Right lobe of liver (tissue), 6 donors: ENCODE data around the gene LRRK2. TPM values are rescaled to one million over a fixed set of nuclear protein-coding genes. Genes with fewer than 3 reads are reported as not detected.

Experiments
- ATAC-seq, 4 donors: fragments of 200-7000 bp; cut with Tn5 transposase; one replicate each; pipeline ENCODE4 v1.9.1; 2020; ENCODE audit warnings: mild to moderate bottlenecking in 4 of 4, moderate library complexity in 4 of 4
- DNase-seq, 3 donors: peaks; one replicate each; pipeline ENCODE4 v3.0.0-alpha.2; 2020
- H3K27ac ChIP-seq, 3 donors: fragments of 200-600 bp; one replicate each; pipeline ENCODE4 v1.8.0; 2022
- H3K27me3 ChIP-seq, 2 donors: fragments of 200-600 bp; one replicate each; pipeline ENCODE4 v1.8.0; 2022
- H3K36me3 ChIP-seq, 4 donors: fragments of 200-600 bp; sonication (generic) in 1 of 4; one replicate each; pipeline versions ENCODE4 v1.5.1 to v1.8.0; 2017 to 2022; ENCODE audit warnings: control low read depth in 1 of 4
- H3K4me1 ChIP-seq, 4 donors: fragments of 200-600 bp; sonication (generic) in 1 of 4; one replicate each; pipeline versions ENCODE4 v1.5.1 to v1.8.0; 2017 to 2022; ENCODE audit warnings: control low read depth in 1 of 4
- H3K4me3 ChIP-seq, 3 donors: fragments of 200-600 bp; one replicate each; pipeline ENCODE4 v1.8.0; 2022
- H3K9me3 ChIP-seq, 4 donors: fragments of 200-600 bp; sonication (generic) in 1 of 4; one replicate each; pipeline versions ENCODE4 v1.5.1 to v1.8.0; 2017 to 2022; ENCODE audit warnings: control low read depth in 1 of 4
- CTCF ChIP-seq, 4 donors: fragments of 200-600 bp in 3 of 4; fragments of 450-650 bp in 1 of 4; IDR thresholded peaks; one replicate each; pipeline versions ENCODE4 v1.5.1 to v1.8.0; 2016 to 2022; ENCODE audit warnings: antibody characterized with exemption in 4 of 4, mild to moderate bottlenecking in 2 of 4
- POLR2A ChIP-seq: fragments of 450-650 bp; IDR thresholded peaks from one replicate; pipeline ENCODE4 v1.6.1; 2017; ENCODE audit warnings: antibody characterized with exemption, mild to moderate bottlenecking
- WGBS: methylation state at CpG from one replicate; pipeline ENCODE4 v1.1.6; 2018; ENCODE audit warnings: low coverage, low lambda C conversion rate; ENCODE audit not compliant: insufficient coverage; ENCODE audit errors: missing lambda C conversion rate; 5-methylcytosine and 5-hydroxymethylcytosine counted together
- intact Hi-C, 2 donors: fragments of 100-400 bp; cut with DNase I; formaldehyde crosslinking; loops; one replicate each; pipeline versions ENCODE4 v1.11.2 to v1.14.1; 2022
- total RNA-seq, 6 experiments: library from RNA; depleted of rRNA in 2 of 6; stranded (reverse); fragments of >200 nt in 2 of 6; fragmentation: NEBNext Ultra II Directional in 3 of 6; extraction: Animal tissue kit (Norgen Biotek cat#: 25700) in 3 of 6; gene quantifications; one replicate each; pipeline versions ENCODE4 v1.1.0 to v1.2.4, GENCODE V29; 2016 to 2023
- donor health status: DM: no; HTN: yes; CAD: no.
- donor health status: DM: no; HTN: no; CAD: no.
- donor health status: DM: no; HTN: no; CAD: no.
- donor health status: DM: no; HTN: yes; CAD: no.
- donor health status: DM: no; HTN: yes; CAD: no.

Gene LRRK2
- total RNA-seq, 6 experiments from 2014 or later: 4.1 to 19.1 (median 6.1) TPM

GRCh38 chr12:40263616-40264409, 39.0 kb downstream of the LRRK2 start:
- no peak for DNase-seq
- no peak for TF ChIP-seq POLR2A
- no peak for TF ChIP-seq CTCF (IDR thresholded peaks at IDR 0.05)
- Histone ChIP-seq H3K4me1 (no peaks in the 10 kb centered on the region), H3K9me3 (no peaks in the 10 kb centered on the region), H3K27ac (no peak overlapping the region), H3K27me3 (no peaks in the 10 kb centered on the region), H3K36me3 (peaks cover 0 to 10% (median 1%) of the 10 kb centered on the region in 4 donors), H3K4me3 (no peak overlapping the region)
- 71% methylated on average over 4 of the region's 4 CpGs for WGBS
- no peak for ATAC-seq
- intact Hi-C loops: no loop called here

GRCh38 chr12:40271981-40272664, 47.3 kb downstream of the LRRK2 start:
- DNase-seq (no peak), ATAC-seq (no peak)
- no peaks in the 10 kb centered on the region for H3K27me3 ChIP-seq
- peaks cover 0 to 3% (median 0%) of the 10 kb centered on the region in 4 donors for H3K36me3 ChIP-seq
- H3K4me1 ChIP-seq: no peaks in the 10 kb centered on the region
- H3K27ac ChIP-seq: no peak overlapping the region
- 72% methylated on average over 6 of the region's 6 CpGs for WGBS
- no peak for TF ChIP-seq POLR2A
- no peak for TF ChIP-seq CTCF (IDR thresholded peaks at IDR 0.05)
- H3K9me3 ChIP-seq: no peaks in the 10 kb centered on the region
- no peak overlapping the region for H3K4me3 ChIP-seq
- intact Hi-C loops: no loop called here

GRCh38 chr12:40281791-40282364, 57.1 kb downstream of the LRRK2 start:
- H3K4me3 ChIP-seq: no peak overlapping the region
- intact Hi-C loops: no loop called here
- no peaks in the 10 kb centered on the region for H3K4me1 ChIP-seq
- DNase-seq (no peak), ATAC-seq (no peak)
- WGBS: 89% methylated on average over 1 of the region's 1 CpG
- H3K27me3 ChIP-seq: no peaks in the 10 kb centered on the region
- no peak for TF ChIP-seq POLR2A
- no peak for TF ChIP-seq CTCF (IDR thresholded peaks at IDR 0.05)
- no peaks in the 10 kb centered on the region for H3K9me3 ChIP-seq
- no peak overlapping the region for H3K27ac ChIP-seq
- H3K36me3 ChIP-seq: peaks cover 0 to 11% (median 0%) of the 10 kb centered on the region in 4 donors

- DNase-seq (no peak), ATAC-seq (no peak)
- Histone ChIP-seq H3K4me3 (no peak overlapping the region), H3K27ac (no peak overlapping the region), H3K4me1 (no peaks in the 10 kb centered on the region), H3K27me3 (no peaks in the 10 kb centered on the region), H3K9me3 (no peaks in the 10 kb centered on the region), H3K36me3 (peaks cover 0 to 18% (median 0%) of the 10 kb centered on the region in 4 donors)
- intact Hi-C loops: no loop called here
- TF ChIP-seq CTCF (IDR thresholded peaks at IDR 0.05): no peak
- TF ChIP-seq POLR2A: no peak
These were observed 61.8 kb downstream of the LRRK2 start for GRCh38 chr12:40286583-40286982.
